Vagina (tissue), 2 donors: Measurements from ENCODE around the gene CALML3.

Experiments
- POLR2A ChIP-seq, 2 donors: fragments of 450-650 bp; IDR thresholded peaks; one replicate each; pipeline ENCODE4 v1.6.1; 2017; ENCODE audit warnings: antibody characterized with exemption in 2 of 2, mild to moderate bottlenecking in 2 of 2, moderate library complexity in 2 of 2
- TF ChIP-seq, protein P1 (sequence below), 3 experiments: fragments of 450-650 bp in 2 of 3; fragments of 200-600 bp in 1 of 3; sonication (generic) in 1 of 3; IDR thresholded peaks; one replicate each; pipeline ENCODE4 v1.5.1; 2017 to 2019; ENCODE audit warnings: antibody characterized with exemption in 3 of 3, mild to moderate bottlenecking in 2 of 3, moderate library complexity in 2 of 3

DNA sequence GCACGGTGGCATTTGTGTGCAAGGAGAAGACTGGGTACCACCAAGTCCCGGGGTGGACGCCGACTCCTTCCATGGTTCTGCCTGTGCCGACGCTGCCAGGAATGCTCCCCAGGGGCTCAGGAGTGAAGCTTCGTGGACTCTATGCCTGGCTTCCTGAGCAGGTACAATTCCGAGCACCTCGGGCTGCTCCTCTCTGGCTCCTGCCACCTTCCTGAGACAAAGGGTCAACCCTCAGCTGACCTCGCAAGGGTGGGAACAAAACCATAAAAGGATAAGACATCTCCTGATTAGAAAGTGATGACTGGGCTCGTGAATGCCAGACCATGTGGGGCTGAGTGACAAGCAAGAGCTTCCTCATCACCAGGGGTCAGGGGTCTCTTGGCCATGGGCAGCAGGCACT lies 31.8 kb downstream of the CALML3 start:
- TF ChIP-seq, protein P1, sequence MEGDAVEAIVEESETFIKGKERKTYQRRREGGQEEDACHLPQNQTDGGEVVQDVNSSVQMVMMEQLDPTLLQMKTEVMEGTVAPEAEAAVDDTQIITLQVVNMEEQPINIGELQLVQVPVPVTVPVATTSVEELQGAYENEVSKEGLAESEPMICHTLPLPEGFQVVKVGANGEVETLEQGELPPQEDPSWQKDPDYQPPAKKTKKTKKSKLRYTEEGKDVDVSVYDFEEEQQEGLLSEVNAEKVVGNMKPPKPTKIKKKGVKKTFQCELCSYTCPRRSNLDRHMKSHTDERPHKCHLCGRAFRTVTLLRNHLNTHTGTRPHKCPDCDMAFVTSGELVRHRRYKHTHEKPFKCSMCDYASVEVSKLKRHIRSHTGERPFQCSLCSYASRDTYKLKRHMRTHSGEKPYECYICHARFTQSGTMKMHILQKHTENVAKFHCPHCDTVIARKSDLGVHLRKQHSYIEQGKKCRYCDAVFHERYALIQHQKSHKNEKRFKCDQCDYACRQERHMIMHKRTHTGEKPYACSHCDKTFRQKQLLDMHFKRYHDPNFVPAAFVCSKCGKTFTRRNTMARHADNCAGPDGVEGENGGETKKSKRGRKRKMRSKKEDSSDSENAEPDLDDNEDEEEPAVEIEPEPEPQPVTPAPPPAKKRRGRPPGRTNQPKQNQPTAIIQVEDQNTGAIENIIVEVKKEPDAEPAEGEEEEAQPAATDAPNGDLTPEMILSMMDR (IDR thresholded peaks at IDR 0.05) = no peak
- no peak for TF ChIP-seq POLR2A (IDR thresholded peaks at IDR 0.05)
